Type B pancreatic cell (in vitro differentiated cells): ENCODE results near the gene AGTPBP1. TPM values are rescaled to one million over a fixed set of nuclear protein-coding genes. Genes with fewer than 3 reads are reported as not detected.

Source experiments
- DNase-seq: peaks from one replicate; pipeline ENCODE4 v3.0.0; 2021; ENCODE audit warnings: mixed read lengths; ENCODE audit not compliant: unreplicated experiment; ENCODE audit errors: extremely low spot score
- H3K27ac Mint-ChIP-seq: 2 replicates; pipeline ENCODE4 v1.8.0; 2021; ENCODE audit warnings: mild to moderate bottlenecking, mixed read lengths
- H3K27me3 Mint-ChIP-seq: 2 replicates; pipeline ENCODE4 v1.8.0; 2021; ENCODE audit warnings: mixed read lengths
- H3K36me3 Mint-ChIP-seq: 2 replicates; pipeline ENCODE4 v1.8.0; 2021; ENCODE audit warnings: mixed read lengths
- H3K4me1 Mint-ChIP-seq: one replicate; pipeline ENCODE4 v1.8.0; 2021; ENCODE audit warnings: mixed read lengths; ENCODE audit not compliant: unreplicated experiment
- H3K4me3 Mint-ChIP-seq: 2 replicates; pipeline ENCODE4 v1.8.0; 2021; ENCODE audit warnings: mild to moderate bottlenecking, mixed read lengths
- H3K9me3 Mint-ChIP-seq: 2 replicates; pipeline ENCODE4 v1.8.0; 2021; ENCODE audit warnings: mixed read lengths
- CTCF ChIP-seq: fragments of 200-600 bp; sonication (generic); conservative IDR thresholded peaks from 2 replicates; pipeline ENCODE4 v1.5.0; 2021; ENCODE audit warnings: antibody characterized with exemption, mild to moderate bottlenecking
- total RNA-seq: library from RNA; stranded (reverse); gene quantifications from 2 replicates; pipeline ENCODE4 v1.2.1, GENCODE V29; 2021; ENCODE audit warnings: low replicate concordance

The AGTPBP1 gene
- total RNA-seq, 1 donor from 2014 or later = 35.6 TPM

GRCh38 chr9:85501456-85501855 lies 240.3 kb downstream of the AGTPBP1 start:
- H3K9me3 Mint-ChIP-seq = peaks cover 12% of the 10 kb centered on the region
- H3K27me3 Mint-ChIP-seq = peaks cover 4% of the 10 kb centered on the region
- H3K4me3 Mint-ChIP-seq = no peak overlapping the region
- H3K36me3 Mint-ChIP-seq = no peaks in the 10 kb centered on the region
- no peak overlapping the region for H3K27ac Mint-ChIP-seq
- no peak for DNase-seq
- TF ChIP-seq CTCF = no peak
- H3K4me1 Mint-ChIP-seq = no peaks in the 10 kb centered on the region

Other genes with a start within 250 kb of the AGTPBP1 start
- gene NAA35, start 199.2 kb upstream of the AGTPBP1 start, total RNA-seq = 32.9 and 35.7 TPM in 2 replicates